OCI-LY3 (cell line): ENCODE measurements around the gene STX4.

Experiments
- H2AFZ ChIP-seq: fragments of 200-600, 300-600 bp; shearing (Covaris generic); 2 replicates; pipeline ENCODE4 v1.6.0; 2014; ENCODE audit warnings: antibody characterized with exemption, low read depth, low read length
- H3K27ac ChIP-seq: fragments of 200-600, 300-600 bp; sonication (generic); 2 replicates; pipeline ENCODE4 v1.5.1; 2014; ENCODE audit warnings: mild to moderate bottlenecking, low read length, moderate library complexity, mixed read lengths
- H3K27me3 ChIP-seq: fragments of 200-600, 300-600 bp; sonication (generic); 2 replicates; pipeline ENCODE4 v1.6.1; 2014; ENCODE audit warnings: low read depth, low read length, mixed read lengths
- H3K36me3 ChIP-seq: fragments of 200-600, 300-600 bp; sonication (generic); replicated peaks from 2 replicates; pipeline ENCODE3; 2014; ENCODE audit warnings: low read depth, low read length, mixed read lengths
- H3K4me1 ChIP-seq: fragments of 300-600, 200-600 bp; sonication (generic); 2 replicates; pipeline ENCODE4 v1.6.1; 2014; ENCODE audit warnings: low read length, mixed read lengths
- H3K4me2 ChIP-seq: fragments of 200-600, 300-600 bp; sonication (generic); 2 replicates; pipeline ENCODE4 v1.6.1; 2014; ENCODE audit warnings: low read length, mixed read lengths
- H3K4me3 ChIP-seq: fragments of 300-600, 200-600 bp; sonication (generic); 2 replicates; pipeline ENCODE4 v1.5.1; 2014; ENCODE audit warnings: antibody characterized with exemption, mild to moderate bottlenecking, low read length, moderate library complexity
- H3K79me2 ChIP-seq: fragments of 300-600, 200-600 bp; shearing (Covaris generic); 2 replicates; pipeline ENCODE4 v1.6.1; 2014; ENCODE audit warnings: mild to moderate bottlenecking, low read length, mixed read lengths
- H3K9ac ChIP-seq: fragments of 300-600, 200-600 bp; shearing (Covaris generic); 2 replicates; pipeline ENCODE4 v1.6.0; 2014; ENCODE audit warnings: mild to moderate bottlenecking, low read length, moderate library complexity
- H3K9me3 ChIP-seq: fragments of 200-600, 300-600 bp; shearing (Covaris generic); 2 replicates; pipeline ENCODE4 v1.6.1; 2014; ENCODE audit warnings: low read length, mixed read lengths; ENCODE audit not compliant: insufficient read depth
- H4K20me1 ChIP-seq: fragments of 200-600, 300-600 bp; sonication (generic); 2 replicates; pipeline ENCODE4 v1.6.1; 2016; ENCODE audit warnings: low read length, mixed read lengths; ENCODE audit not compliant: insufficient read depth
- CTCF ChIP-seq: fragments of 200-600, 300-600 bp; sonication (generic); IDR thresholded peaks from 2 replicates; pipeline ENCODE4 v1.5.1; 2014; ENCODE audit warnings: antibody characterized with exemption, low read length, low read depth
- EZH2phosphoT487 ChIP-seq: fragments of 200-600 bp; shearing (Covaris generic); IDR thresholded peaks from 2 replicates; pipeline ENCODE4 v1.6.1; 2018; ENCODE audit warnings: antibody characterized with exemption, mixed run types, low read depth

STX4 gene

DNA sequence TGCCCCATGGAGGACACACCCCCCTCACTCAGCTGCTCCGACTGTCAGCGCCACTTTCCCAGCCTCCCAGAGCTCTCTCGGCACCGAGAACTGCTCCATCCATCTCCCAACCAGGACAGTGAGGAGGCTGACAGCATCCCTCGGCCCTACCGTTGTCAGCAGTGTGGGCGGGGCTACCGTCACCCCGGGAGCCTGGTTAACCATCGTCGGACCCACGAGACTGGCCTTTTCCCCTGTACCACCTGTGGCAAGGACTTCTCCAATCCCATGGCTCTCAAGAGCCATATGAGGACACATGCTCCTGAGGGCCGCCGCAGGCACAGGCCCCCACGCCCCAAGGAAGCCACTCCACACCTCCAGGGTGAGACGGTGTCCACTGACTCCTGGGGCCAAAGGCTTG lies 43.0 kb downstream of the STX4 start:
- peaks cover 16% of the 10 kb centered on the region for H3K4me1 ChIP-seq
- no peak overlapping the region for H3K4me2 ChIP-seq
- H4K20me1 ChIP-seq: 0 out of 2 replicates have a peak, but pooled peaks cover 3% of the 10 kb centered on the region
- no peaks in the 10 kb centered on the region for H3K27me3 ChIP-seq
- no peak overlapping the region for H3K27ac ChIP-seq
- TF ChIP-seq EZH2phosphoT487: no peak
- TF ChIP-seq CTCF: no peak
- no peaks in the 10 kb centered on the region for H3K9me3 ChIP-seq
- H3K79me2 ChIP-seq: peaks cover 52% of the 10 kb centered on the region
- no peak overlapping the region for H2AFZ ChIP-seq
- no peak overlapping the region for H3K4me3 ChIP-seq
- peaks cover 30% of the 10 kb centered on the region for H3K36me3 ChIP-seq
- no peak overlapping the region for H3K9ac ChIP-seq

DNA sequence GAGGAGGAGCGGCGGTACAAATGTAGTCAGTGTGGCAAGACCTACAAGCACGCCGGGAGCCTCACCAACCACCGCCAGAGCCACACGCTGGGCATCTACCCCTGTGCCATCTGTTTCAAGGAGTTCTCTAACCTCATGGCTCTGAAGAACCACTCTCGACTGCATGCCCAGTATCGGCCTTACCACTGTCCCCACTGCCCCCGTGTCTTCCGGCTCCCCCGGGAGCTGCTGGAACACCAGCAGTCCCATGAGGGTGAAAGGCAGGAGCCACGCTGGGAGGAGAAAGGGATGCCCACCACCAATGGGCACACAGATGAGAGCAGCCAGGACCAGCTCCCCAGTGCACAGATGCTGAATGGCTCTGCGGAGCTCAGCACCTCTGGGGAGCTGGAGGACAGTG lies 43.7 kb downstream of the STX4 start:
- Histone ChIP-seq H3K4me1 (peaks cover 10% of the 10 kb centered on the region), H4K20me1 (0 out of 2 replicates have a peak, but pooled peaks cover 3% of the 10 kb centered on the region), H3K9ac (no peak overlapping the region), H3K4me2 (no peak overlapping the region), H3K4me3 (no peak overlapping the region), H2AFZ (no peak overlapping the region), H3K36me3 (peaks cover 30% of the 10 kb centered on the region), H3K9me3 (no peaks in the 10 kb centered on the region), H3K27me3 (no peaks in the 10 kb centered on the region), H3K79me2 (peaks cover 45% of the 10 kb centered on the region), H3K27ac (no peak overlapping the region)
- TF ChIP-seq EZH2phosphoT487 (no peak), CTCF (no peak)

- Histone ChIP-seq H2AFZ (no peak overlapping the region), H3K79me2 (peaks cover 37% of the 10 kb centered on the region), H3K4me3 (no peak overlapping the region), H3K27ac (no peak overlapping the region), H3K4me2 (no peak overlapping the region), H3K9ac (no peak overlapping the region), H3K9me3 (no peaks in the 10 kb centered on the region), H3K36me3 (peaks cover 35% of the 10 kb centered on the region), H3K4me1 (peaks cover 7% of the 10 kb centered on the region), H3K27me3 (no peaks in the 10 kb centered on the region), H4K20me1 (0 out of 2 replicates have a peak, but pooled peaks cover 3% of the 10 kb centered on the region)
- TF ChIP-seq EZH2phosphoT487: no peak
- no peak for TF ChIP-seq CTCF
These were observed 44.4 kb downstream of the STX4 start for GRCh38 chr16:31077592-31078396.

DNA sequence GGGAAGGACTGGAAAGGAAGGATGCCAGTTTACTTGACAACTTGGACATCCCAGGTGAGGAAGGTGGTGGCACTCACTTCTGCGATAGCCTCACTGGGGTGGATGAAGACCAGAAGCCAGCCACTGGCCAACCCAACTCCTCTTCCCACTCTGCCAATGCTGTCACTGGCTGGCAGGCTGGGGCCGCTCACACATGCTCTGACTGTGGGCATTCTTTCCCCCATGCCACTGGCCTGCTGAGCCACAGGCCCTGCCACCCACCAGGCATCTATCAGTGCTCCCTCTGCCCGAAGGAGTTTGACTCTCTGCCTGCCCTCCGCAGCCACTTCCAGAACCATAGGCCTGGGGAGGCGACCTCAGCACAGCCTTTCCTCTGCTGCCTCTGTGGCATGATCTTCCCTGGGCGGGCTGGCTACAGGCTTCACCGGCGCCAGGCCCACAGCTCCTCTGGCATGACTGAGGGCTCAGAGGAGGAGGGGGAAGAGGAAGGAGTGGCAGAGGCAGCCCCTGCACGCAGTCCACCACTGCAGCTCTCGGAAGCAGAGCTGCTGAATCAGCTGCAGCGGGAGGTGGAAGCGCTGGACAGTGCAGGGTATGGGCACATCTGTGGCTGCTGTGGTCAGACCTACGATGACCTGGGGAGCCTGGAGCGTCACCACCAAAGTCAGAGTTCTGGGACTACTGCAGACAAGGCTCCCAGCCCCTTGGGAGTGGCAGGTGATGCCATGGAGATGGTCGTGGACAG lies 45.4 kb downstream of the STX4 start:
- peaks cover 30% of the 10 kb centered on the region for H3K79me2 ChIP-seq
- H3K9ac ChIP-seq: no peak overlapping the region
- peaks cover 7% of the 10 kb centered on the region for H3K4me1 ChIP-seq
- TF ChIP-seq CTCF (no peak), EZH2phosphoT487 (no peak)
- H3K36me3 ChIP-seq: peaks cover 35% of the 10 kb centered on the region
- H3K4me3 ChIP-seq: no peak overlapping the region
- no peak overlapping the region for H2AFZ ChIP-seq
- H3K9me3 ChIP-seq: no peaks in the 10 kb centered on the region
- no peak overlapping the region for H3K4me2 ChIP-seq
- no peak overlapping the region for H3K27ac ChIP-seq
- 0 out of 2 replicates have a peak, but pooled peaks cover 3% of the 10 kb centered on the region for H4K20me1 ChIP-seq
- H3K27me3 ChIP-seq: no peaks in the 10 kb centered on the region
